Activated CD8-positive, alpha-beta memory T cell treated with anti-CD3 and anti-CD28 coated beads for 24 hours (primary cell): Measurements from ENCODE around the gene OR2AE1.
"Not testable (repeated sequence)": the region's sequence is repeated elsewhere in the genome, so short reads cannot be mapped to it uniquely, and the experiment has no call there.

Source experiments
- DNase-seq: peaks from one replicate; pipeline ENCODE4 v3.0.0-alpha.2; 2020

OR2AE1 gene, protein sequence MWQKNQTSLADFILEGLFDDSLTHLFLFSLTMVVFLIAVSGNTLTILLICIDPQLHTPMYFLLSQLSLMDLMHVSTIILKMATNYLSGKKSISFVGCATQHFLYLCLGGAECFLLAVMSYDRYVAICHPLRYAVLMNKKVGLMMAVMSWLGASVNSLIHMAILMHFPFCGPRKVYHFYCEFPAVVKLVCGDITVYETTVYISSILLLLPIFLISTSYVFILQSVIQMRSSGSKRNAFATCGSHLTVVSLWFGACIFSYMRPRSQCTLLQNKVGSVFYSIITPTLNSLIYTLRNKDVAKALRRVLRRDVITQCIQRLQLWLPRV

DNA sequence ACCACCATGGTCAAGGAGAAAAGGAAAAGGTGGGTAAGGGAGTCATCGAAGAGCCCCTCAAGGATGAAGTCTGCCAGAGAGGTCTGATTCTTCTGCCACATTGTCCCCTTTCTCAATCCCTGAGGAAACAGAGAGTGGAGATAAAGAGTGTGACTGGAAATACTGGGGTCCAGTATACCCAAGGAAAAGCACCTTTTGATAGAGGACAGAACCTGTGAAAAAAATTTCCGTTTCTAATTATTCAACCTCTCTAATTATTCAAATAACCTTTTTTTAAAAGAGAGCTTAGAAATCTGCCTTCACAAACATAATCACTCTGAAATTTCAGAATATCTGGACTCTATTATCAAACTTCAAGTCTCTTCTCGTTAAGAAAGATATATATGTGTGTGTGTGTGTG is at the start of gene OR2AE1:
Gene OR2AE1, minus strand, starts transcription at position 101 of the 400 bp plus-strand sequence. Its CDS starts 0 bp downstream, at position 101.
- DNase-seq, result no peak

DNA sequence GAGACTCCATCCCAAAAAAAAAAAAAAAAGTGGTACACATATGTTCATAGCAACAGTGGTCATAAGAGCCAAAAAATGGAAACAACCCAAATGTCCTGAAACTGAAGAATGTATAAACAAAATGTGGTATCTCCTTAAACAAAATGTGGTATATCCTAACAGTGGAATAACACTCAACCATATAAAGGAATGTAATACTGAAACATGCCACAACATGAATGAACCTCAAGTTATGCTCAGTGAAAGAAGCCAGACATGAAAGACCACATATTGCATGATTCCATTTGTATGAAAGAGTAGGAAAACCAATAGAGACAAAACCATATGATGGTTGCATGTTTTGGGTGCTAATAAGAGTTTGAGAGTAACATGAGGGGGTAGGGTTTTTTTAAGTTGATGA is 49.5 kb upstream of the OR2AE1 start:
- no peak for DNase-seq

DNA sequence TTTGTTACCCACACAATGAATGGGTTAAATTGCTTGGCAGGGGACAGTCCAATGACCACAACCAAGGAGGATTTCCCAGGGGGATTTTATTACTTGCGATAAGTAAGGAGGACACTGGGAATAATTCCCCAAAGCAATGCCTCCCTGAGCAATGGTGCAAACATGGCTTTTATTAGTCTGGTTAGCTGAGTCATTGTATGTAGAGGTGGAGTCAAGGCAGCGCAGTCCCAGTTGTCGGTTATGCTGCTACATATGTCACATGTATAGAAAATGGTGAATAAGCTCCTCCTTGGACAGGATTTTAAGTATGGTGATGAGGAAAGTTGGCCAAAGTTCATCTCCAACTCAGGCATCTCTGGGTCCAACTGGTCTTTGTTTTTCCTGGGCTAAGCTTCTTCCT is 46.4 kb upstream of the OR2AE1 start:
- DNase-seq, result no peak

DNA sequence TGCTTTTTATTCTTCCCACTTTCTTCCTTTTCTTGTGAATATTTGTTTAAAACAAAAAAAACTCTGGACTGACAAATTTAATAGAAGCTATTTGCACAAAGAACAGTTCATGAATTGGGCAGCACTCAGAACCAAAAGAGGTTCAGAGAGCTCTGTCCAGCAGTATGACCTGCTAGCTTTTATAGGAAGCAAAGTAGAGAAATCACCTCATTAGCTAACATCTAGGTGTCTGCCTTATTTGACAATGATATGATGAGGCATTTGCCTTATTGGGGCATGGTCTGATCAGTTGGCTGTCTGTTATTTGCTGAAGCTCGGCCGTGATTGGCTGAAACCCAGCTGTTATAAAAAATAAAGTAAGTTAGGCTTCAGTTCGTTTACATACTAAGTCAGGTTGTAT is 43.3 kb upstream of the OR2AE1 start:
- DNase-seq, result no peak

DNA sequence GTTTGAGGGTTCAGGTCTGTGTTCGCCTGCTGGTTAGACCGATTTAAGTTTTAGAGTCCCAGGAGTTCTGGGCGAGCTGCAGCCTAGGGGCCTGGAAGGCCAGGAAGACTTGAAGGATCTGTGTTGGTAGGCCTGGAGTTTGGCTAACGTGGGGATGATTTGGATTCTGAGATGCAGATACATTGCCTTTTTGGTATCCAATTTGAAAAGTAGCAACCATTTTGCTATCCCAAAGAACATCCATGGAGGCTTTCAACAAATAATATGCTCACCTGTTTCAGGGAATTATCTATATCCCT is 42.9 kb upstream of the OR2AE1 start:
- DNase-seq, result no peak

DNA sequence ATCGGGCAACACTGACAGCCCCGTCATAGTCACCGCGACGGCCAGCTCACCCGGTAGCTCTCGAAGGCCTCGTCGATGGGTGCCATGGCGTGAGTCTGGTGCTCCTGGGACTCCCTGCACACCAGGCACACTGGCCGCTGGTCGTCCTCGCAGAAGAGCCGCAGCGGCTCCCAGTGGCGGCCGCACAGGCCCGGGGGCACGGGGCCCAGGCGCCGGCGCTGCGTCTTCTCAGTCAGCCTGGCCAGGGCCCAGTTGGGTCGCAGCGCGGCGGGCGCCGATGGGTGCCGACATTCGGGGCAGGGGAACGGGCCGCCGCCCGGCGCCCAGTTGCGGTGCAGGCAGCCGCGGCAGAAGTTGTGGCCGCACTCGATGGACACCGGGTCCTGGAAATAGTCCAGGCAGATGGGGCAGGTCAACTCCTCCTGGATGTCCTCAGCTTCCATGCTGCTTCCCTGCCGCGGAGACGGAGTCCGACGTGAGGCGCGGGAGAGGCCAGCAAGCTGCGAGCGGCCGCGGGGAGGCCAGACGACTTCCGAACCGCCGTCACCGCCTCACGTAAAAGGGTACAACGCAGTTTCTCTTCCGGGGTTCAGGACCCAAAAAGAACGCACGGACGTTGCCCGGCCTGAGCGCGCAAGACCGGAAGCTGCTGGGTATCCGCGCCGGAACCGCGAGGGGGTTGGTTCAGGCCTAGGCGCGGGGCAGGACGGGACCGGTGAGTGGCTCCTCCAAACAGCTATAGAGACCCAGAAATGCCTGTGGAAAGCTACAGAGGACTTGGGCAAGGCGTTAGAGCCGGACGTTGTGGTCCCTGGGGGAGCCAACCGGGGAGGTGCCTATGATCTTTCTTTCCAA is 42.4 kb upstream of the OR2AE1 start, which contains the start of gene TRIM4:
Gene TRIM4, minus strand, starts transcription at position 572 of the 855 bp plus-strand sequence. Its CDS starts 129 bp downstream, at position 443.
- DNase-seq, result peak; percentile 94

DNA sequence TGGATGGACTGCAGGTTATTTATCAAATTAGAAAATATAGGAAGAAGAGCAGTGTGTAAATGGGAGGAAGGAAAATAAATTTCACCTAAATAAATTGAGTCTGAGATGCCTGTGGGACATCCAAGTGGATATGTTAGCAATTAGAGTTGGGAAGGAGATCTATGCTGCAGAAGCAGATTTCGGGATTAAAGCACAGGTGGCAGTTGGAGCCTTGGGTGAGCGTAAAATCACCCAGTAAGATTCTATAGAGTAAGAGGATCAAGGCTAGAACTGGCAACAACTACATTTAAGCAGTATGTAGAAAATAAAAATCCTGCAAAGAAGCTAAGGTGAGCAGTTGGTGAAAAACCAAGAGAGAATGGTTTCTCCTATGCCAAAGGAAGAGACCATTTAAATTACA is 34.1 kb upstream of the OR2AE1 start:
- no peak for DNase-seq

DNA sequence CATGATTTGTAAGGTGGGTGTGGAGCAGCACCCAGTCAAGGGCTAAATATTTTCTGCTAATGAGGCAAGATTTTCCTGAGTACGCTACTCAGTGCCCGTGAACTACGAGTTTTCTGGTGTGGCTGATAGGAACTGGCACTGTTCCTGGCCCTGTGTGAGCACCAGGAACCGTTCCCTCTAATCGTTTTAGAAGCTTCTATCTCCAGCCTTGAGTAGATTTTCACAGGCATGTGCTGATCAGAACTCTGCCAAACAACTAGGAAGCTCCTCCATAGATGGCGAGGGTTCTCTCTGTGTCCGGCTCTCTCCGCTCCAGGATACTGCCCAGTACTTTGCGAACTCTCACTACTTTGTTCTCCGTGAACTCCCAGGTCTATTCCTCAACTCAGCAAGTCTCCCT is 24.7 kb upstream of the OR2AE1 start:
- DNase-seq, result no peak

DNA sequence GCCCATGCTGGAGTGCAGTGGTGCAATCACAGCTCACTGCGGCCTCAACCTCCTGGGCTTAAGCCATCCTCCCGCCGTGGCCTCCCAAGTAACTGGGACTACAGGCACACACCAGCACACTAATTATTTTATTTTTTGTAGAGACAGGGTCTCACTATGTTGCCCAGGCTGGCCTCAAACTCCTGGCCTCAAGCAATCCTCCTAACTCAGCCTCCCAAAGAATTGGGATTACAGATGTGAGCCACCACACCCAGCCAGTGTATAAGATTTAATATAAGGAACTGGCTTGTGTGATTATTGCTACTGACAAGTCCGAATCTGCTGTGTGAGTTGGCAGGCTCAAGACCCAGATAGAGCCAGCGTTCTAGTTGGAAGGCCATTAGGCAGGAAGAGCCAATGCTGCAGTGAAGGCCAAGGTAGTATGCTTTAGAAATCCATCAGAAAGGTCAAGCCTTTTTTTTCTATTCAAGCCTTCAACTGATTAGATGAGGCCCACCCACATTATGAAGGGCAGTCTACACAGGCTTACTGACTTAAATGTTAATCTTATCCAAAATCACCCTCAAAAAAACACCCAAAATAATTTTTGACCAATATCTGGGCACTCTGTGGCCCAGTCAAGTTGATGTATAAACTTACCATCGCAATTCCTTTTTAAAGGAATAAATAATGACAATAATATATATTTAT is 23.1 kb upstream of the OR2AE1 start:
- DNase-seq, result no peak

DNA sequence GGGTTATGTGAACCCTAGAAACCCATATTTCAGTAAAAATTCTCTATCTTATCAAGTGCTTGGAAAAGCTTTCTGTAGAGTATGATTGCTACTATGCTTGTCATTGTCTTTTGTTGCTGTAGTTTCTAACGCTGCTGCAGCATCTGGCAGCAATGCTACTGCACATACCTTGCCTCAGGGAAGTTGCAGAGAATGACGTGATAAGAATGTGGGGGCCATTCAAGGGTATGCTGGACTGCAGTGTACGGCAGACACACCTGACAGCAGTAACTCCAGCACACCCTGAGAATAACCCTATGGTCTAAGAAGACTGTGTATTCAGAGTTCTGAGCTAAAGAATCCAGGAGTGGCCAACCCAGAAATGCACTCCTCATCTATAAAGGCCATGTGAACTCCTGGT is 22.0 kb upstream of the OR2AE1 start:
- no peak for DNase-seq

DNA sequence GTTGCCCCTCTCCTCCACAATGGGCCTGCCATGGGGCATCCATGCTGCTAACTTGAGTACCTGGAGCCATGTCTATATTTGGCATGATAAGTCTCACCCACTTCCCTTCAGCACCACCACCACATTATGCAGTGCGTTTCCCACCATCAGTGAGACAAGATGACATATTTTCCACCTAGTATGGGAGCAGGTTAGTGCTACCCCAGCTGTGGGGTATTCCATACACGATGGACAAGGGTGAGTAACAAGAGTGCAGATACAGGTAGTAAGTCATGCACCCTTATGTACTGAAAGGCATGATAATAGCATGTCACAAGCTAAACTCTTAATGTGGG is 21.2 kb upstream of the OR2AE1 start:
- no peak for DNase-seq

DNA sequence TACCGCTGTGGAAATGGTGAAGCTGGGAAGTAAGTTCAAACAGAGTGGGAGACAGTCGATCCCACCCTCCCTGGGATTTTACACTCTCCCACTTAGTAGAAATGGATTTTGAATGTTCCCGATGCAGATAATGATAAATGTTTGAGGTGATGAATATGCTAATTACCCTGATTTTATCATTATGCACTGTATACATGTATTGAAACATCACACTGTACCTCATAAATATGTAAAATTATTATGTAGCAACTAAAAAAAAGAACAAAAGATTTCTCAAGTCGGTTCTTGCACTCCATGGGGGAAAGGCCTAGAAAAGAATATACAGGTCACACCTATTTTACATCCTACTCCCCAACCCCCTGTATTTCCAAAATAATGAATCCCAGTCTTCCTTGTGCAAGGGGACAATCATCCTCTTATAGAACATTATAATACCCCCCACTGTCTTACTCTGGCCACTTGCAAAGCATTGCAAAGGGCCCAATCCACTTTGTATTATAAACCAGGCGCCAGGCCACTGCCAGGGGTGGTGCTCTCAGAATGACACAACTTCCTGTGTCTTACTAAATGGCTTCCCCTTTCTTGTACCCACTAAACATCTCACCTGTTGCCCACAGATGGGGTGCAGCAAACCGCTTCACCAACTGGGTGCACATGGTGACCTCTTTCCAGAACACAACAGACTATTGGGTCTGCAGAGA is 20.6 kb upstream of the OR2AE1 start:
- no peak for DNase-seq

DNA sequence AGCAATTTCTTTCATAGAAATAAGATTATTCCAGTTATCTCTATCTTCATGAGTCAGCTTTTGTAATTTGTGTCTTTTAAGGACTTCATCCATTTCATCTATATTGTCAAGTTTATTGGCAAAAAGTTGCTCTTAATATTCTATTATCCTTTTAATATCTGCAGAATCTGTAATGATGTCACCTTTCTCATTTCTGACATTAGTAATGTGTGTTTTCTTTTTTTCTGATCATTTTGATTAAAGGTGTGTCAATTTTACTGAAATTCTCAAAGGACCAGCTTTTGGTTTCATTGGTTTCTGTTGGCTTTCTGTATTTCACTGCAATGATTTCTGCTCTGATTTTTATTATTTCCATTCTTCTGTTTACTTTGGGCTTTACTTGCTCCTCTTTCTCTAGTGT is 17.9 kb upstream of the OR2AE1 start:
- DNase-seq, result no peak

DNA sequence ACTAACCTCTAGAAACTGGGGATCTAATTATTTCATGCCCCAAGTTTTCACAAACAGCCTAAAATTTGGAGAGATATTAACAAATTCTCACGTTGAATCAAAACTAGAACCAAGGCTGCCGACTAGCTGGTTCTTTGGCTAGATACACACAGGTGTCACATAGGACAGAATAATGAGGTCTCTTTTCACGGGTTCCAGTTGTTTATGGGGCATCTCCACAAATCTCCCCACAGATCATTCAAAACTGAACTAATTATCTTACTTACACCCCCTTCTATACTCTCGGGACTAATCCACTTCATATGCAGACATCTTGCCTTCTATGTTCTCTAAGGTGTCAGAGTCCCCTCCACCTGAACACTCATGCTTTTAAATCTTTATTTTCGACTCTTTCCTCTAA is 16.4 kb upstream of the OR2AE1 start:
- DNase-seq, result no peak

DNA sequence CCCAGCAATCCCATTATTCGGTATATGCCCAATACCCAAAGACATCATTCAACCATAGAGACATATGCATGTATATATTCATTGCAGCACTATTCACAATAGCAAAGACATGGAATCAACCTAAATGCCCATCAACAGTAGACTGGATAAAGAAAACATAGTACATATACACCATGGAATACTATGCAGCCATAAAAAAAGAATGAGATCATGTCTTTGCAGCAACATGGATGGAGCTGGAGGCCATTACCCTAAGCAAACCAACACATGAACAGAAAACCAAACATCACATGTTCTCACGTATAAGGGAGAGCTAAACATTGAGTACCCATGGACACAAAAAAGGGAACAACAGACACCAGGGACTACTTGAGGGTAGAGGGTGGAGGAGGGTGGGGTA is 13.5 kb upstream of the OR2AE1 start:
- DNase-seq, result not testable (repeated sequence)

DNA sequence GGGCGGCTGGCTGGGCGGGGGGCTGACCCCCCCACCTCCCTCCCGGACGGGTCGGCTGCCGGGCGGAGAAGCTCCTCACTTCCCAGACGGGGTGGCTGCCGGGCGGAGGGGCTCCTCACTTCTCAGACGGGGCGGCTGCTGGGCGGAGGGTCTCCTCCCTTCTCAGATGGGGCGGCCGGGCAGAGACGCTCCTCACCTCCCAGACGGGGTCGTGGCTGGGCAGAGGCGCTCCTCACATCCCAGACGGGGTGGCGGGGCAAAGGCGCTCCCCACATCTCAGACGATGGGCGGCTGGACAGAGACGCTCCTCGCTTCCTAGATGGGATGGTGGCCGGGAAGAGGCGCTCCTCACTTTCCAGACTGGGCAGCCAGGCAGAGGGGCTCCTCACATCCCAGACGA is 11.5 kb upstream of the OR2AE1 start:
- not testable (repeated sequence) for DNase-seq

DNA sequence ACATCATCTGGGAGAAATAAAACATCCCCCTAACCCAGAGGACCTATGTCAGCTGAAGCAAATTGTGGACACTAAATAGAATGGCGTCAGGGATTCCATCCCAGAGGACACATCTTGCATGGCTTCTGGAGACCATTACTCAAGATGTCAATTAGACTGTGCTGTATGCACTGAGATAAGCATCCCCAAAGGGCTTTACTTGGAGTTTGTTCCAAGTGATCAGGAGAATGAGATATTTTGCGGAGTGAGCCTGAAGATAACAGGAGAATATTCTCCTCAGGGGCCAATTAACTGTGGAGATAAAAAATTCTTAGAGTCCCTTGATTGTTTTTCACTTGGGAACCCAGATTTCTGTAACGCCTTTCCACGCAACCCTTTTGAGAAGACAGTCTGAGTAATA is 4.5 kb upstream of the OR2AE1 start:
- no peak for DNase-seq

DNA sequence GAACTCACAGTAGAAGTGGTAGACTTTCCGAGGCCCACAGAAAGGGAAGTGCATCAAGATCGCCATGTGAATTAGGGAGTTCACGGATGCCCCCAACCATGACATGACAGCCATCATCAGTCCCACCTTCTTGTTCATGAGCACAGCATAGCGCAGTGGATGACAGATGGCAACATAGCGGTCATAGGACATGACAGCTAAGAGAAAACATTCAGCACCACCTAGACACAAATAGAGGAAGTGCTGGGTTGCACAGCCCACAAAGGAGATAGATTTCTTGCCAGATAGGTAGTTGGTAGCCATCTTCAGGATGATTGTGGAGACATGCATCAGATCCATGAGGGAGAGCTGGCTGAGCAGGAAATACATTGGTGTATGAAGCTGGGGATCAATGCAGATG is 342 bp downstream of the OR2AE1 start:
- no peak for DNase-seq

DNA sequence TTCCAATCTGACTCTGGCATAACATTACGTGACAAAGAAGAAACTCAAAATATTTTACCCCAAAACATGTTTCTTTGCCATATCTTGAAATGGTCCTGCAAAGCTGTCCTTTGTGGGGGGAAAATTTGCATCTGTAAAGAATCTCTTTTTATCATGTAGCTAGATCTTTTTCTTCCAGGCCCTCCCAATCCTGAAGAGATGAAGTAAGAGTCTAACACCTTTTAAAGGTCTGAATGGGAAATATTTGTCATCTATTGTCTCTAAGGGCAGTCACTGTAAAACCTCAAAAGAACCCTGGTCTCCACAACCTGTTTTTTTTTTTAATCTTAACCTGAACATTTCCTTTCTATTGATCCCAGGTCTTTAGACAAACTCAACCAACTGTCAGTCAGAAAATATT is 8.6 kb downstream of the OR2AE1 start:
- no peak for DNase-seq

DNA sequence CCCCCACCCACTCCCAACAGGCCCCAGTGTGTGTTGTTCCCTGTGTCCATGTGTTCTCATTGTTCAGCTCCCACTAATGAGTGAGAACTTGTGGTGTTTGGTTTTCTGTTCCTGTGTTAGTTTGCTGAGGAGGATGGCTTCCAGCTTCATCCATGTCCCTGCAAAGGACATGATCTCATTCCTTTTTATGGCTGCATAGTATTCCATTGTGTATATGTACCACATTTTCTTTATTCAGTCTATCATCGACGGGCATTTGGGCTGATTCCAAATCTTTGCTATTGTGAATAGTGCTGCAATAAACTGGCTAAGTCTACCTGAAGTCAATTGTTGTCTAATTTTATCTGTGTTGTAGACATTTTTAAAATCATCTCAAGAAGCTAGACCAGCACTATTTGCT is 9.4 kb downstream of the OR2AE1 start:
- not testable (repeated sequence) for DNase-seq

DNA sequence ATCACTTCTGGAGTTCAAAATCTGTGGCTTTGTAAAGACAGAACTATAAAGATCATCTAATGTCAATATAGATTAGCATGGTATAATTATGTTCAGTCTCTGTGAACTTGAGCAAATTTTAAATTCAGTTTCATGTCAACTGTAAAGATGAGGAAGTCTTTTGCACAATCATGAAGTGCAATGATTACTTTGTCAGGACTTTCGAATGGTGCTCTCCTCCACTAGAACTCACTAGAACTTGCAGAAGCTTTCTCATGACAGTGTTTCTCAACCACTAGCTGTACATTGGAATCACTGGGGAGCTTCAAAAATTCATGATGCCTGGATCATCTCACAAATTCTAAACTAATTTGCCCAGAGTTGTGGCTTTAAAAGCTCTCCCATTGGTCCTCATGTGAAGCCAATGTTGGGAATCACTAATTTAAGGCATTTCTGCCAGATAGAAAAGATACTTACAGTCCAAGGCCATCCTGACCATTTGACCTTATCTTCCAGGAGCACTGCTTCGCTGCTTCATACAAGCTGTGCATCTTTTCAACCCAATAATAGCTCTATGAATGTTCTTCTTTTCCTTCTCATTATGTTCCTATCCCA is 12.9 kb downstream of the OR2AE1 start:
- no peak for DNase-seq

DNA sequence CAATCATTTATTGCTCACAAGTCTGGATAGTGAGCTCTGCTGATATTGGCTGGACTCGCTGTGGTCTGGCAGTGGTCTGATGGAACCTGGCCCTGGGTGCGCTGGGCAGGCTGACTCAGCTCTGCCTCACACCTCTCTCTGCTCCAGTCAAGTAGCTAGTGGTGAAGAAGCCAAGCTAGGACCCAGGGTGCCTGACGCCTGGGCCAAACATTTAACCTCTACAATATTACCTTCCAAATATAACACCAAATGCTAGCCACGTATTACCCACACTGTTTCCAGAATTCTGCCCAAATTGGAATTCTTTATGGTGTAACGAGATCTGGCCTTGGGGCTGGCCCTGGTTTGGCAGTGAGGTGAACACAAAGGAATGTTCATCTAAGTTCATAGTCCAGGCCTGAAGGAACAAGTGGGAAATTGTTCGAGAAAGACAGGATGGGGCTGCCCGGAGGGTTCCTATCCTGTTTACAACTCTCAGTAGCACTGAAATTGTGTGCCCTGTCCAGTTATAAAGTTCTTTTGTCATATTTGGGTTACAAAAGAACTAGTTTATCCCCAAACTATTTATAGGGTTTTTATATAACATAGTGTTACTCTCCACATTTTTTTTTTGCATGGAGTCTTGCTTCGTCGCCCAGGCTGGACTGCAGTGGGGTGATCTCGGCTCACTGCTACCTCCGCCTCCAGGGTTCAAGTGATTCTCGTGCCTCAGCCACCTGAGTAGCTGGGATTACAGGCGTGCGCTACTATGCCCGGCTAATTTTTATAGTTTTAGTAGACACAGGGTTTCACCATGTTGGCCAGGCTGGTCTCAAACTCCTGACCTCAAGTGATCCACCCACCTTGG is 16.3 kb downstream of the OR2AE1 start:
- no peak for DNase-seq
